PC-3 (cell line): Measurements from ENCODE around the gene DSCAM. TPM values are rescaled to one million over a fixed set of nuclear protein-coding genes. Genes with fewer than 3 reads are reported as not detected.

ENCODE experiments used
- ATAC-seq: fragments of 200-7000 bp; cut with Tn5 transposase; 2 replicates; pipeline ENCODE4 v1.9.1; 2020; ENCODE audit warnings: mild to moderate bottlenecking, moderate library complexity
- BruUV-seq: library from RNA; stranded (reverse); fragments of 400-500 nt; replicated peaks from 2 replicates; lab custom pipeline; 2021; lab: Mats Ljungman, UMichigan
- CTCF ChIA-PET: fragments of 300-600 bp; sonication (Branson Sonifier 250); formaldehyde crosslinking; loops from one replicate; lab custom pipeline; 2022; ENCODE audit warnings: antibody characterized with exemption; lab: Charles Lee
- POLR2A ChIA-PET: fragments of 300-600 bp; sonication (Branson Sonifier 250); formaldehyde crosslinking; loops from one replicate; lab custom pipeline; 2022; ENCODE audit warnings: antibody characterized with exemption; ENCODE audit not compliant: unreplicated experiment; lab: Charles Lee
- DNase-seq: peaks from one replicate; pipeline ENCODE4 v3.0.0-alpha.2; 2015
- H2AFZ ChIP-seq: fragments of 300-600 bp; sonication (generic); 2 replicates; pipeline ENCODE4 v1.6.0; 2016; ENCODE audit warnings: antibody characterized with exemption, low read length
- H3F3A ChIP-seq: fragments of 300-600 bp; sonication (generic); one replicate; pipeline ENCODE4 v1.6.0; 2017; ENCODE audit warnings: antibody characterized with exemption, low read length, control low read depth, mild to moderate bottlenecking; ENCODE audit not compliant: unreplicated experiment
- H3K27ac ChIP-seq: fragments of 300-600 bp; sonication (generic); 2 replicates; pipeline ENCODE4 v1.5.1; 2016; ENCODE audit warnings: mild to moderate bottlenecking, low read length
- H3K27me3 ChIP-seq: fragments of 300-600 bp; sonication (generic); 2 replicates; pipeline ENCODE4 v1.6.1; 2016; ENCODE audit warnings: low read length, mixed read lengths
- H3K36me3 ChIP-seq: fragments of 300-600 bp; sonication (generic); 2 replicates; pipeline ENCODE4 v1.6.1; 2016; ENCODE audit warnings: low read depth, mixed run types, low read length, mixed read lengths
- H3K4me1 ChIP-seq: fragments of 300-600 bp; sonication (generic); 2 replicates; pipeline ENCODE4 v1.5.1; 2016; ENCODE audit warnings: low read length; ENCODE audit not compliant: insufficient read depth
- H3K4me2 ChIP-seq: fragments of 300-600 bp; sonication (generic); 2 replicates; pipeline ENCODE4 v1.6.0; 2016; ENCODE audit warnings: low read length
- H3K4me3 ChIP-seq: fragments of 300-600 bp; sonication (generic); 2 replicates; pipeline ENCODE4 v1.5.1; 2016; ENCODE audit warnings: mild to moderate bottlenecking, low read length, mixed read lengths
- H3K79me2 ChIP-seq: fragments of 300-600 bp; sonication (generic); 2 replicates; pipeline ENCODE4 v1.6.1; 2017; ENCODE audit warnings: low read length, mixed read lengths
- H3K9ac ChIP-seq: fragments of 300-600 bp; sonication (generic); 2 replicates; pipeline ENCODE4 v1.6.0; 2016; ENCODE audit warnings: mild to moderate bottlenecking, low read length
- H3K9me2 ChIP-seq: fragments of 300-600 bp; sonication (generic); replicated peaks from 2 replicates; pipeline ENCODE4 v1.6.1; 2016; ENCODE audit warnings: mixed run types, low read length, mixed read lengths
- H3K9me3 ChIP-seq: fragments of 300-600 bp; sonication (generic); 2 replicates; pipeline ENCODE4 v1.6.1; 2016; ENCODE audit warnings: low read length, mixed read lengths
- H4K20me1 ChIP-seq: fragments of 300-600 bp; sonication (generic); 2 replicates; pipeline ENCODE4 v1.6.1; 2016; ENCODE audit warnings: low read length, mixed read lengths
- CTCF ChIP-seq: fragments of 300-600 bp; sonication (generic); conservative IDR thresholded peaks from 2 replicates; pipeline ENCODE4 v1.5.1; 2017; ENCODE audit warnings: antibody characterized with exemption, low read depth, mild to moderate bottlenecking, low read length
- EZH2 ChIP-seq: fragments of 300-600 bp; sonication (generic); IDR thresholded peaks from one replicate; pipeline ENCODE4 v1.6.1; 2017; ENCODE audit warnings: antibody characterized with exemption, mild to moderate bottlenecking, low read length; ENCODE audit not compliant: unreplicated experiment
- EZH2phosphoT487 ChIP-seq: fragments of 300-600 bp; sonication (generic); IDR thresholded peaks from 2 replicates; pipeline ENCODE4 v1.6.1; 2018; ENCODE audit warnings: mild to moderate bottlenecking, antibody characterized with exemption, low read length, borderline replicate concordance
- intact Hi-C: fragments of 100-400 bp; cut with micrococcal nuclease; formaldehyde crosslinking; loops from 2 replicates; pipeline ENCODE4 v1.9.0; 2023
- total RNA-seq: library from RNA; depleted of rRNA; stranded (reverse); fragments of >200 nt; gene quantifications from 2 replicates; pipeline ENCODE4 v1.2.3, GENCODE V29; 2014

The DSCAM gene
- total RNA-seq, 1 experiment from 2014 or later: not detected

- H3F3A ChIP-seq: no peaks in the 10 kb centered on the region
- no peaks in the 10 kb centered on the region for H3K79me2 ChIP-seq
- peaks cover 19% of the 10 kb centered on the region for H3K9me3 ChIP-seq
- no peaks in the 10 kb centered on the region for H4K20me1 ChIP-seq
- DNase-seq (no peak), ATAC-seq (no peak)
- TF ChIP-seq EZH2 (no peak), CTCF (no peak), EZH2phosphoT487 (no peak)
- H2AFZ ChIP-seq: no peak overlapping the region
- H3K36me3 ChIP-seq: no peaks in the 10 kb centered on the region
- H3K27me3 ChIP-seq: no peaks in the 10 kb centered on the region
- no peak overlapping the region for H3K27ac ChIP-seq
- ChIA-PET CTCF (no interaction called here), POLR2A (no interaction called here)
- BruUV-seq: no TSS peak
- H3K4me2 ChIP-seq: no peak overlapping the region
- intact Hi-C loops: no loop called here
- H3K4me3 ChIP-seq: no peak overlapping the region
- no peaks in the 10 kb centered on the region for H3K9me2 ChIP-seq
- H3K4me1 ChIP-seq: no peaks in the 10 kb centered on the region
- no peak overlapping the region for H3K9ac ChIP-seq
Observed at GRCh38 chr21:40699366-40699765, 147.6 kb downstream of the DSCAM start.

- Histone ChIP-seq H3K4me1 (no peaks in the 10 kb centered on the region), H3K79me2 (no peaks in the 10 kb centered on the region), H2AFZ (no peak overlapping the region), H3K27ac (no peak overlapping the region), H3K9ac (no peak overlapping the region), H3K4me3 (no peak overlapping the region), H3K4me2 (no peak overlapping the region), H3K27me3 (no peaks in the 10 kb centered on the region), H4K20me1 (no peaks in the 10 kb centered on the region), H3F3A (no peaks in the 10 kb centered on the region), H3K9me2 (no peaks in the 10 kb centered on the region), H3K9me3 (peaks cover 8% of the 10 kb centered on the region; the same call in 1 of the 2 replicates), H3K36me3 (no peaks in the 10 kb centered on the region)
- no TSS peak for BruUV-seq
- DNase-seq (no peak), ATAC-seq (no peak)
- ChIA-PET CTCF (no interaction called here), POLR2A (no interaction called here)
- intact Hi-C loops: no loop called here
- TF ChIP-seq CTCF: no peak
- TF ChIP-seq EZH2phosphoT487: no peak
- TF ChIP-seq EZH2: no peak
Observed at GRCh38 chr21:40696246-40696645, 150.7 kb downstream of the DSCAM start.

GRCh38 chr21:40689840-40690360, 157.1 kb downstream of the DSCAM start:
- Histone ChIP-seq H2AFZ (no peak overlapping the region), H3K27ac (no peak overlapping the region), H3K4me1 (no peaks in the 10 kb centered on the region), H3K4me2 (no peak overlapping the region), H3K79me2 (no peaks in the 10 kb centered on the region), H4K20me1 (no peaks in the 10 kb centered on the region), H3F3A (no peaks in the 10 kb centered on the region), H3K9me3 (peaks cover 16% of the 10 kb centered on the region; the same call in 1 of the 2 replicates), H3K9ac (no peak overlapping the region), H3K4me3 (no peak overlapping the region), H3K27me3 (no peaks in the 10 kb centered on the region), H3K9me2 (no peaks in the 10 kb centered on the region), H3K36me3 (no peaks in the 10 kb centered on the region)
- CTCF ChIA-PET: no interaction called here
- ATAC-seq: no peak
- no peak for DNase-seq
- POLR2A ChIA-PET: no interaction called here
- TF ChIP-seq EZH2 (no peak), CTCF (no peak), EZH2phosphoT487 (no peak)
- intact Hi-C loops: no loop called here
- no TSS peak for BruUV-seq
